ENCODE results near the gene STKLD1. TPM values are rescaled to one million over a fixed set of nuclear protein-coding genes. Genes with fewer than 3 reads are reported as not detected.

Gene STKLD1
- total and polyA plus RNA-seq, 2 donors (not counting 1 experiment from before 2014, with no cell fraction given), result 0.18 to 1.1 TPM

GRCh38 chr9:133384736-133385321 is 8.7 kb downstream of the STKLD1 start:
- Histone ChIP-seq H3K36me3 (replicated peaks in 1 of 2; ENCODE audit: control extremely low read depth in 1 of 2, control insufficient read depth in 1 of 2, extremely low read depth in 1 of 2, insufficient read depth in 2 of 2, low read length in 1 of 2) (no peaks in the 10 kb centered on the region), H3K4me3 (ENCODE audit: control extremely low read depth in 1 of 5, extremely low read depth in 1 of 5, insufficient read depth in 1 of 5, low read depth in 2 of 5, low read length in 4 of 5) (no peak overlapping the region), H3K79me2 (ENCODE audit: control insufficient read depth, insufficient read depth, low read length) (no peaks in the 10 kb centered on the region), H3K4me1 (ENCODE audit: control insufficient read depth in 2 of 2, insufficient read depth in 2 of 2, low read length in 2 of 2) (no peaks in the 10 kb centered on the region), H2AFZ (ENCODE audit: insufficient read depth, low read depth, low read length, poor library complexity, severe bottlenecking) (no peak overlapping the region), H3K9ac (ENCODE audit: low read length) (no peak overlapping the region), H4K20me1 (ENCODE audit: control insufficient read depth, insufficient read depth, low read length, poor library complexity, severe bottlenecking) (no peaks in the 10 kb centered on the region), H3K27ac (ENCODE audit: low read length in 2 of 2) (no peak overlapping the region), H3K4me2 (replicated peaks; ENCODE audit: low read depth, low read length, poor library complexity, severe bottlenecking) (no peak overlapping the region), H3K27me3 (replicated peaks in 1 of 4; ENCODE audit: control extremely low read depth in 1 of 4, control insufficient read depth in 3 of 4, insufficient read depth in 4 of 4, low read length in 3 of 4) (peaks cover 0 to 9% (median 0%) of the 10 kb centered on the region in 4 experiments), H3K9me3 (ENCODE audit: control extremely low read depth in 1 of 3, control insufficient read depth in 2 of 3, insufficient read depth in 1 of 3, low read length in 2 of 3) (no peaks in the 10 kb centered on the region)
- WGBS (ENCODE audit: insufficient coverage), result 97% methylated on average over 17 of the region's 17 CpGs
- ATAC-seq (ENCODE audit: low read depth), result no peak
- DNase-seq, result no peak
- H3K27me3 Mint-ChIP-seq, result peaks cover 2% of the 10 kb centered on the region
- H3K27ac Mint-ChIP-seq, result no peak overlapping the region
- H3K9me3 Mint-ChIP-seq (ENCODE audit: insufficient read depth), result no peaks in the 10 kb centered on the region
- no peak overlapping the region for H3K4me3 Mint-ChIP-seq
- intact Hi-C loops (cut with micrococcal nuclease), result no loop called here
- ChIA-PET CTCF (interaction anchor here (2.2 kb wide), 1 partner anchor 198 kb away, joined by 5 read pairs; no protein-coding TSS in a partner anchor), POLR2A (no interaction called here)
- H3K4me1 Mint-ChIP-seq, result no peaks in the 10 kb centered on the region
- TF ChIP-seq EZH2 (IDR thresholded peaks at IDR 0.05; ENCODE audit: borderline replicate concordance, insufficient read depth, low read depth, low read length, poor library complexity, severe bottlenecking), result no peak
- TF ChIP-seq, protein P1, sequence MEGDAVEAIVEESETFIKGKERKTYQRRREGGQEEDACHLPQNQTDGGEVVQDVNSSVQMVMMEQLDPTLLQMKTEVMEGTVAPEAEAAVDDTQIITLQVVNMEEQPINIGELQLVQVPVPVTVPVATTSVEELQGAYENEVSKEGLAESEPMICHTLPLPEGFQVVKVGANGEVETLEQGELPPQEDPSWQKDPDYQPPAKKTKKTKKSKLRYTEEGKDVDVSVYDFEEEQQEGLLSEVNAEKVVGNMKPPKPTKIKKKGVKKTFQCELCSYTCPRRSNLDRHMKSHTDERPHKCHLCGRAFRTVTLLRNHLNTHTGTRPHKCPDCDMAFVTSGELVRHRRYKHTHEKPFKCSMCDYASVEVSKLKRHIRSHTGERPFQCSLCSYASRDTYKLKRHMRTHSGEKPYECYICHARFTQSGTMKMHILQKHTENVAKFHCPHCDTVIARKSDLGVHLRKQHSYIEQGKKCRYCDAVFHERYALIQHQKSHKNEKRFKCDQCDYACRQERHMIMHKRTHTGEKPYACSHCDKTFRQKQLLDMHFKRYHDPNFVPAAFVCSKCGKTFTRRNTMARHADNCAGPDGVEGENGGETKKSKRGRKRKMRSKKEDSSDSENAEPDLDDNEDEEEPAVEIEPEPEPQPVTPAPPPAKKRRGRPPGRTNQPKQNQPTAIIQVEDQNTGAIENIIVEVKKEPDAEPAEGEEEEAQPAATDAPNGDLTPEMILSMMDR (IDR thresholded peaks at IDR 0.05), result no peak

- TF ChIP-seq EZH2 (IDR thresholded peaks at IDR 0.05; ENCODE audit: borderline replicate concordance, insufficient read depth, low read depth, low read length, poor library complexity, severe bottlenecking), result no peak
- TF ChIP-seq, protein P1 (IDR thresholded peaks at IDR 0.05), result no peak
- no peaks in the 10 kb centered on the region for H4K20me1 ChIP-seq (ENCODE audit: control insufficient read depth, insufficient read depth, low read length, poor library complexity, severe bottlenecking)
- CTCF ChIA-PET, result interaction anchor here (2.2 kb wide), 1 partner anchor 199 kb away, joined by 5 read pairs; no protein-coding TSS in a partner anchor
Observed at GRCh38 chr9:133385452-133385851, 9.3 kb downstream of the STKLD1 start.

More at GRCh38 chr9:133385452-133385851, 9.3 kb downstream of the STKLD1 start:
- no peaks in the 10 kb centered on the region for H3K9me3 Mint-ChIP-seq (ENCODE audit: insufficient read depth)
- no peaks in the 10 kb centered on the region for H3K4me1 Mint-ChIP-seq
- H3K4me3 Mint-ChIP-seq, result no peak overlapping the region
- ATAC-seq (ENCODE audit: low read depth) (no peak), DNase-seq (no peak)
- H3K9ac ChIP-seq (ENCODE audit: low read length), result no peak overlapping the region
- no peak overlapping the region for H3K27ac Mint-ChIP-seq
- H3K4me3 ChIP-seq (ENCODE audit: control extremely low read depth in 1 of 5, extremely low read depth in 1 of 5, insufficient read depth in 1 of 5, low read depth in 2 of 5, low read length in 4 of 5), result no peak overlapping the region
- no peak overlapping the region for H3K27ac ChIP-seq (ENCODE audit: low read length in 2 of 2)
- POLR2A ChIA-PET, result no interaction called here
- H3K27me3 ChIP-seq (replicated peaks in 1 of 4; ENCODE audit: control extremely low read depth in 1 of 4, control insufficient read depth in 3 of 4, insufficient read depth in 4 of 4, low read length in 3 of 4), result peaks cover 0 to 12% (median 0%) of the 10 kb centered on the region in 4 experiments
- H3K4me1 ChIP-seq (ENCODE audit: control insufficient read depth in 2 of 2, insufficient read depth in 2 of 2, low read length in 2 of 2), result no peaks in the 10 kb centered on the region
- intact Hi-C loops (cut with micrococcal nuclease), result no loop called here
- H3K4me2 ChIP-seq (replicated peaks; ENCODE audit: low read depth, low read length, poor library complexity, severe bottlenecking), result no peak overlapping the region
- no peaks in the 10 kb centered on the region for H3K79me2 ChIP-seq (ENCODE audit: control insufficient read depth, insufficient read depth, low read length)
- H2AFZ ChIP-seq (ENCODE audit: insufficient read depth, low read depth, low read length, poor library complexity, severe bottlenecking), result no peak overlapping the region
- WGBS (ENCODE audit: insufficient coverage), result 98% methylated on average over 14 of the region's 14 CpGs
- no peaks in the 10 kb centered on the region for H3K36me3 ChIP-seq (replicated peaks in 1 of 2; ENCODE audit: control extremely low read depth in 1 of 2, control insufficient read depth in 1 of 2, extremely low read depth in 1 of 2, insufficient read depth in 2 of 2, low read length in 1 of 2)
- H3K27me3 Mint-ChIP-seq, result peaks cover 8% of the 10 kb centered on the region
- no peaks in the 10 kb centered on the region for H3K9me3 ChIP-seq (ENCODE audit: control extremely low read depth in 1 of 3, control insufficient read depth in 2 of 3, insufficient read depth in 1 of 3, low read length in 2 of 3)
